ENCODE data around the gene OR4D9.
"Not testable (repeated sequence)": the region's sequence is repeated elsewhere in the genome, so short reads cannot be mapped to it uniquely, and the experiment has no call there.

OR4D9 gene

DNA sequence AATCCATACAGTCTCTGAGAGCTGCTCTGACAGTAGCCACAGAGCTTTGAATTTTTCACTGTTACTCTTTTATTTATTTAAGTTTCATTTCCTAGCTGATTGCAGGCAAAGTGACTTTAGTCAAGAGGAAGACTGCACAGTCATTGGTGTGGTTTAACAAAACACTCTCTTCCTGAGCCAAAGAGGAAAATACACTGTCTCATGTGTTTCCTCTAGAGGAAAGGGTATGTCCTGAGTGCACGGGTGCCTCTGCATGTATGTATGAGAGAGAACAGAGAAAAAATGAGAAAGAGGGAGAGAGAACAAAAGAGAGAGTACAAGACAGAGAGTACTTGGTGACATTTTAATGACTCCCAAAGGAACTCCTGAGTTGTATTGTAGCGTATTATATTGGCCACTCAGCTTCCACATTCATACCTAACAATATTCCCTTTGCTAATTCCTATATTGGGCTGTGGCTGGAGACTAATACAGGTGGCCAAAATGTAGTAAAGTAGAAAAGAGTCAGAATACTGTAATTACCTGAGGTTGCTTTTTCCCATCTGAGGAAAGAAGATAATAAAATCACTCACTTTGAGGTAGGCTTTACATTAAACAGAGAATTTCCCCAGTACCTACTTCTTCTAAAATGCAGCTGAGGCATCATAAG, at the start of gene OR4D9:
OR4D9 (plus strand) TSS at position 599 of the 649 bp plus-strand sequence. CDS start 3,374 bp downstream, outside the sequence.
- peak; percentile 70 for DNase-seq

DNA sequence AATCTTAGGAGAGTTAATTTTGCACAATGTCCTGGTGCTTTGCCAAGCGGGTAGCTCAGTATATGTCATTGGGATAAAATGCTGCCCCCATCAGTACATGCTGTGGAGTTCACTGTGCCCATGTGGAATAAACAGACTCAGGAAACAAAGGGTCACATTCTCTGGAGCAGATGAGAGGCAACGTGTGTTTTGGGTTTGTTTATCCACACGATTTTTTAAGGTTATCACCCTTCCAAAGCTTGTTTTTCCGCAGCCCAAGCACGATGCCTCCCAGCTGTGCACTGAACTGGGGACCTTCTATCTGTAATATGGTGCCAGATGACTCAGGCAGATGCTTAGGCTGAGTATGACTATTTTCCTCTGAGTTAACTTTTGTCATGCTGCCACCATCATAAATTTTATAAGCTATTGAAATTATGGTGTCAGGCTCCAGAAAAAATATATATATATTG, 48.1 kb upstream of the OR4D9 start:
- DNase-seq: no peak

DNA sequence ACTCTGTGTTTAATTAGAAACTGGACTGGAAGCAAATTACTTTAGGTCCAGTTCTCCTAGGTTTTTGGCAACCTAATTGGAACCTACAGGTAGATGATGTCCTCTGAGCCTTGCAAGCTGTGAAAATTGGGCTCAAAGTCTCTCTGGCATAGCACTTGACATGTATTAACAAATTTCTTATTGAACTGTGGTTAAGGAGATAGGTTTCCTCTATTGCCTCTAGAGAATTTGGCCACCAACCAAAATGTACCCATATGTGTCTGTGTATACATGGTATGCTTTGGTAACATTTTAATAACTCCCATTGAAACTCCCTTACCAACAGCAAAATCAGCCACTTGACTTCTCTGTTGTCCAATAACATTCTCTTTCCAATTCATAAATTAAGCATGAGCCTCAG, 38.3 kb upstream of the OR4D9 start, which contains the start of gene OR4D10:
OR4D10 (plus strand) TSS at position 301 of the 400 bp plus-strand sequence. CDS start 4,115 bp downstream, outside the sequence.
- DNase-seq: no peak

- DNase-seq: no peak
Measured at GRCh38 chr11:59475176-59475575, 36.2 kb upstream of the OR4D9 start.

DNA sequence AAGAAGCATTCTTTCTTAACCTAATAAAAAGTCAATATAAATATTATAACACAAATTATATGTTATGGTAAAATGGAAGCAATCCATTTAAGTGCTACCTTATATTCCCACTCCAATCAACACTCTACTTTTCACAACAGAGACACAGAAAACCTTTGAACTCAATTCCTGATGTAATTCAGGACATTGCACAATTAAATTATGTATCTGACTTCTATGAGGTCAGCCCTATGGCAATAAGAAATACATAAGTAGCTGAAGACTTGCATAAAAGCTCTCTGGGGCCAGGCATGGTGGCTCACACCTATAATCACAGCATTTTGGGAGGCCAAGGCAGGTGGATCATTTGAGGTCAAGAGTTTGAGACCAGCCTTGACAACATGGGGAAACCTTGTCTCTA, 31.4 kb upstream of the OR4D9 start:
- no peak for DNase-seq

DNA sequence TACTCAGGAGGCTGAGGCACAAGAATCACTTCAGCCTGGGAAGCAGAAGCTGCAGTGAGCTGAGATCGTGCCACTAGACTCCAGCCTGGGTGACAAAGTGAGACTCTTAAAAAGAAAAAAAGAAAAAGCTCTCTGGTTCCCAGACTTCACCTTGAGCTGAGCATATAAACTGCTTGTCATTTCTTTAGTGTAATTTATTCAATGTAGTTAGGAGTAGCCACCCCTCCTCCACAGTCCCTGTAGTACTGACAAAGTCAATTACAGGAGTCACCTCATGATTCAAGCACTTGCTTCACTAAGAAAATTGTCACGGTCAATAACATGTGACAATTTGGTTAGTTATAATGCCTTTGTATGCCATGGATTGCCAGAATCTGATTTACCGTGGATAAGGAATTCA, 31.0 kb upstream of the OR4D9 start:
- DNase-seq: no peak

DNA sequence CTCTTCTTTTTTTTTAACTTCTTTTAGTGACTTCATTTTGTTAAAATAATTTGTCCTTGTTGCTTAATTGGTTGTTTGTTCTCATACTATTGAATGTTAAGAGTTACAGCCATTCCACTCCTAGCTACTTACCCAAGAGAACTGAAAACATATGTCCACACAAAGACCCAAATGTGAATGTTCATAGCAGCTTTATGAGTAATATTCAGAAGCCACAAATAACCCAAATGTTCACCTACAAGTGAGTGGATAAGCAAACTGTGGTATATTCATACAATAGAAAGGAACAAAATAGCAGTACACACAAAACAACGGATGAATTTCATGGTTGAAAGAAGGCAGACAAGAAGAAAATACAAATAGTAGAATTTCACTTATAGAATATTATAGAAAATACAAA, 9.4 kb upstream of the OR4D9 start:
- DNase-seq: no peak

GRCh38 chr11:59503276-59503675, 8.1 kb upstream of the OR4D9 start, which contains the start of gene OR4D11:
Gene OR4D11 (plus strand): TSS chr11:59503576. CDS start chr11:59503576, 0 bp downstream.
- no peak for DNase-seq

- DNase-seq: no peak
Measured at GRCh38 chr11:59511675-59512074, 336 bp downstream of the OR4D9 start.

DNA sequence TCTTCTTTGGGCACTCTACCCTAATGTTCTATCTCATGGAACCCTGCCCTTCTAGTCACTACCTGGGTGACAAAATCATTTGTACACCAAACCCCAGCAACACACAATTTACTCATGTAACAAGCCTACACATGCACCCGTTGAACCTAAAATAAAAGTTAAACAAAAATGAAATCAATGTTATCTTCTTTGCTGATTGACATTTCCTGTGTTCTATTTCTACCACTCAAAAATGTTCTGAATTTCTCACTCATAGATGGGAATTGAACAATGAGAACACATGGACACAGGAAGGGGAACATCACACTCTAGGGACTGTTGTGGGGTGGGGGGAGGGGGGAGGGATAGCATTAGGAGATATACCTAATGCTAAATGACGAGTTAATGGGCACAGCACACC, 8.8 kb downstream of the OR4D9 start:
- not testable (repeated sequence) for DNase-seq

- no peak for DNase-seq
Measured at GRCh38 chr11:59520741-59521140, 9.4 kb downstream of the OR4D9 start.

- peak; percentile 58 for DNase-seq
Measured at GRCh38 chr11:59523541-59523940, 12.2 kb downstream of the OR4D9 start.

DNA sequence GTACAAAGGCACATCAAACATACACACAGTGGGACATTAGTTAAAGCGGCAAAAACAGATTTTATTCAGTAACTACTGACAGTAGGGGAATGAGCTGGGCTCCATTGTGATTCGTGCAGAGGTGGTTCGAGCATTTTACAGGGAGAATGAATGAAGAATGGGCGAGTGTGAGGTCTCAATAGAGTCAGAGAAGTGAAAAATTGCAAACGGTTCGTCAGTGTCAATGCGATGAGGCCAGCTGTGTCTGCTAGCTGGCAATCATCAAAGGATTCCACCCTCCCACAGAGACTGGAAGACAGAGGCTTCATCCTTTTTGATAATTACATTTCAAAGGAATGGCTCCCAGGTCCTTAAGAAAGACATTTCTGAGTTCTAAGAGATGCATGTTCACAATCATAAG, 17.4 kb downstream of the OR4D9 start:
- DNase-seq: no peak

- no peak for DNase-seq
Measured at GRCh38 chr11:59532620-59533019, 21.3 kb downstream of the OR4D9 start.

- no peak for DNase-seq
Measured at GRCh38 chr11:59534676-59535075, 23.3 kb downstream of the OR4D9 start.

GRCh38 chr11:59542142-59542810, 30.9 kb downstream of the OR4D9 start:
- no peak for DNase-seq

GRCh38 chr11:59543713-59544112, 32.4 kb downstream of the OR4D9 start:
- not testable (repeated sequence) for DNase-seq

- DNase-seq: peak; percentile 76
Measured at GRCh38 chr11:59544869-59545178, 33.5 kb downstream of the OR4D9 start.

GRCh38 chr11:59545179-59546020, 34.1 kb downstream of the OR4D9 start:
- peak; percentile 94 for DNase-seq

DNA sequence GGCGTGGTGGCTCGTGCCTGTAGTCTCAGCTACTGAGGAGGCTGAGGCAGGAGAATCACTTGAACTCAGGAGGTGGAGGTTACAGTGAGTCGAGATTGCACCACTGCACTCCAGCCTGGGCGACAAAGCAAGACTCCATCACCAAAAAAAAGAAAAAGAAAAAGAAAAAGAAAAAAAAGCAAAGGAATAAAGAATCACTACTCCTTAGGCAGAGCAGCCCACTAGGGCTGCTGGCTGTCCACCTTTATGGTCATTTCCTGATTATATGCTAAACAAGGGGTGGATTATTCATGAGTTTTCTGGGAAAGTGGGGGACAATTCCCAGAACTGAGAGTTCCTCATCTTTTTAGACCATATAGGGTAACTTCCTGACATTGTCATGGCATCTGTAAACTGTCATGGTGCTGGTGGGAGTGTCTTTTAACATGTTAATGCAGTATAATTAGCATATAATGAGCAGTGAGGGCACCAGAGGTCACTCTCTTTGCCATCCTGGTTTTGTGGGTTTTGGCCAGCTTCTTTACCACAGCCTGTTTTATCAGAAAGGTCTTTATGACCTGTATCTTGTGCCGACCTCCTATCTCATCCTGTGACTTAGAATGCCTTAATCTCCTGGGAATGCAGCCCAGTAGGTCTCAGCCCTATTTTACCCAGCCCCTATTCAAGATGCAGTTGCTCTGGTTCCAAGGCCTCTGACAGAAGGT, 36.4 kb downstream of the OR4D9 start:
- peak; percentile 98 for DNase-seq

DNA sequence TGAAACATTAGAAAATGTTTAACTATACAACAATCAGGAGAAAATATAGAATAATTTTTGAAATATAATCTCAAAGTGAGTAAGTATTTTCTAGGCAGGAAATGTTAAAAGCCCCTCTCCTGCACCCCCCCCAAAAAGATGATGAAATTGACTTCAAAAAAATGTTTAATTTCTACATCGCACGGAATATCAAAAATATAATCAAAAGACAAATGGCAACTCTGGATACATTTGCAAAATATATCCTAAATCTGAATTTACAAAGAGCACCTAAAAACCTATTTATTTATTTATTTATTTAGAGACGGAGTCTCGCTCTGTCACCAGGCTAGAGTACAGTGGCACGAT, 36.9 kb downstream of the OR4D9 start:
- DNase-seq: no peak

GRCh38 chr11:59550368-59550841, 39.1 kb downstream of the OR4D9 start:
- DNase-seq: peak; percentile 97
